Cardiac muscle cell (in vitro differentiated cells and primary cell): ENCODE results near the gene IGF2R. TPM values are rescaled to one million over a fixed set of nuclear protein-coding genes. Genes with fewer than 3 reads are reported as not detected.

ENCODE experiments used
- DNase-seq, 2 donors: peaks; one replicate each; pipeline versions ENCODE4 v3.0.0 to v3.0.0-alpha.2; 2010 to 2017; ENCODE audit warnings: low read depth in 1 of 2, low spot score in 1 of 2
- H3K27ac ChIP-seq: fragments of 200-600 bp; sonication (generic); 2 replicates; pipeline ENCODE4 v1.5.1; 2016
- H3K27me3 ChIP-seq: fragments of 200-600 bp; sonication (generic); 2 replicates; pipeline ENCODE4 v1.6.0; 2016; ENCODE audit warnings: control low read depth
- H3K36me3 ChIP-seq: fragments of 200-600 bp; sonication (generic); 2 replicates; pipeline ENCODE4 v1.5.1; 2016; ENCODE audit warnings: control low read depth
- H3K4me1 ChIP-seq: fragments of 200-600 bp; sonication (generic); 2 replicates; pipeline ENCODE4 v1.8.1; 2017; ENCODE audit warnings: low read depth, mild to moderate bottlenecking, mixed run types
- H3K4me3 ChIP-seq: fragments of 200-600 bp; sonication (generic); 2 replicates; pipeline ENCODE4 v1.5.1; 2016; ENCODE audit warnings: mild to moderate bottlenecking
- H3K9me3 ChIP-seq: fragments of 200-600 bp; sonication (generic); 2 replicates; pipeline ENCODE4 v1.5.1; 2017; ENCODE audit warnings: low read depth, mild to moderate bottlenecking, control low read depth
- CTCF ChIP-seq: IDR thresholded peaks from 2 replicates; pipeline ENCODE4 v1.5.1; 2012; ENCODE audit warnings: low read depth, mild to moderate bottlenecking, low read length
- polyA plus RNA-seq: library from polyadenylated mRNA; unstranded; fragments of >200 nt; fragmentation: Nextera tagmentation; extraction: Ambion mirVana; gene quantifications from 2 replicates; pipeline ENCODE4 v1.2.1, GENCODE V29; 2016
- total RNA-seq: library from RNA; depleted of rRNA; stranded (reverse); fragments of >200 nt; gene quantifications from 2 replicates; pipeline ENCODE4 v1.2.3, GENCODE V29; 2016

IGF2R gene
- total and polyA plus RNA-seq, 2 experiments from 2014 or later = 25.8 to 45.4 TPM

GRCh38 chr6:160068346-160068745 lies 99.5 kb downstream of the IGF2R start:
- no peak overlapping the region for H3K4me3 ChIP-seq
- no peak for DNase-seq
- no peaks in the 10 kb centered on the region for H3K4me1 ChIP-seq
- no peak for TF ChIP-seq CTCF
- no peaks in the 10 kb centered on the region for H3K27me3 ChIP-seq
- H3K9me3 ChIP-seq = no peaks in the 10 kb centered on the region
- H3K36me3 ChIP-seq = peaks cover 44% of the 10 kb centered on the region
- no peak overlapping the region for H3K27ac ChIP-seq

DNA sequence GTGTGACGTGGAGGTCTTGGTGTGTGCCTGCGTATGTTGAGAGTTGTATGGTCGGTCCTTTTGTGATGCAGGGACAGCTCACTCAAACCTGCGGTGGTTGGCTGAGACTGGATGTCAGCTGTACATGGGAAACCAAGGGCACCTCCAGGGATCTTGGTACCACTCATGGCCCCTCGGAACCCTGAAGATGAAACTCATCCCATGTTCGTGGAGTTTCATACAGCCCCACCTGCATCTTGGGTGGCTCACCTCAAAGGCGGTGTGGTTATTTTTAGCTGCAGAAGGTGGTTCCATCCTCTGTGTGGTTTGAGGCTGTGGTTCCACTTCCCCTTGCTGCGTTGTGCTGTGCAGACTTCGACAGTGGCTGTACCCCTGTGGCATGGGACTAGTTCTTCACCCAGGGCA lies 100.2 kb downstream of the IGF2R start:
- Histone ChIP-seq H3K36me3 (peaks cover 42% of the 10 kb centered on the region), H3K27ac (no peak overlapping the region), H3K9me3 (no peaks in the 10 kb centered on the region), H3K4me3 (no peak overlapping the region), H3K27me3 (no peaks in the 10 kb centered on the region), H3K4me1 (no peaks in the 10 kb centered on the region)
- DNase-seq = no peak
- TF ChIP-seq CTCF = no peak

- Histone ChIP-seq H3K36me3 (peaks cover 43% of the 10 kb centered on the region), H3K27ac (no peak overlapping the region), H3K4me3 (no peak overlapping the region), H3K9me3 (no peaks in the 10 kb centered on the region), H3K4me1 (no peaks in the 10 kb centered on the region), H3K27me3 (no peaks in the 10 kb centered on the region)
- TF ChIP-seq CTCF = no peak
- no peak for DNase-seq
Measured at GRCh38 chr6:160069459-160069858, 100.6 kb downstream of the IGF2R start.

GRCh38 chr6:160070427-160070826 lies 101.5 kb downstream of the IGF2R start:
- Histone ChIP-seq H3K4me3 (no peak overlapping the region), H3K27ac (no peak overlapping the region), H3K27me3 (no peaks in the 10 kb centered on the region), H3K9me3 (no peaks in the 10 kb centered on the region), H3K4me1 (no peaks in the 10 kb centered on the region), H3K36me3 (peaks cover 40% of the 10 kb centered on the region)
- DNase-seq = no peak
- no peak for TF ChIP-seq CTCF

DNA sequence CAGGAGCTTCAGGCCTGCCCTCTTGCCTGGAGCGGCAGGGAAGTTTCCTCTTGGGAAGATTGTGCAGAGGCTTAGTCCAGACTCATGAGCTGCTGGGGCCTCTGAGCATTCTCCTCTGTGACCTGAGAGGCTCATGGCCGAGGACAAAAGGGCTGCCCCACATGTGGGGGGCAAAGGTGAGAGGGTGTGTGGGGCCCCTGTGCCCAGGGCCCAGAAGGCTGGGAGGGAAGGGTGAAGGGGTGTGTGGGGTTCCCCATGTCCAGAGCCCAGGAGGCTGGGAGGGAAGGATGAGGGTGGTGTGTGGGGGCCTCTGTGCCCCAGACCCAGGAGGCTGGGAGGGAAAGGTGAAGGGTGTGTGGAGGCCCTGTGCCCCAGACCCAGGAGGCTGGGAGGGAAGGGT lies 101.9 kb downstream of the IGF2R start:
- Histone ChIP-seq H3K27ac (no peak overlapping the region), H3K4me1 (no peaks in the 10 kb centered on the region), H3K4me3 (no peak overlapping the region), H3K27me3 (no peaks in the 10 kb centered on the region), H3K36me3 (peaks cover 43% of the 10 kb centered on the region), H3K9me3 (no peaks in the 10 kb centered on the region)
- TF ChIP-seq CTCF = no peak
- no peak for DNase-seq
